Osteocyte (in vitro differentiated cells): ENCODE data around the gene SATB1. TPM values are rescaled to one million over a fixed set of nuclear protein-coding genes. Genes with fewer than 3 reads are reported as not detected.

Experiments used
- DNase-seq: peaks from one replicate; pipeline ENCODE4 v3.0.0; 2021; ENCODE audit warnings: mixed read lengths; ENCODE audit not compliant: unreplicated experiment; ENCODE audit errors: extremely low spot score
- H3K27ac Mint-ChIP-seq: one replicate; pipeline ENCODE4 v1.8.0; 2021; ENCODE audit warnings: mild to moderate bottlenecking, mixed read lengths; ENCODE audit not compliant: unreplicated experiment
- H3K27me3 Mint-ChIP-seq: one replicate; pipeline ENCODE4 v1.8.0; 2021; ENCODE audit warnings: mixed read lengths; ENCODE audit not compliant: unreplicated experiment
- H3K36me3 Mint-ChIP-seq: one replicate; pipeline ENCODE4 v1.8.0; 2021; ENCODE audit warnings: mixed read lengths; ENCODE audit not compliant: unreplicated experiment
- H3K4me1 Mint-ChIP-seq: one replicate; pipeline ENCODE4 v1.8.0; 2021; ENCODE audit warnings: mixed read lengths; ENCODE audit not compliant: unreplicated experiment
- H3K4me3 Mint-ChIP-seq: one replicate; pipeline ENCODE4 v1.8.0; 2021; ENCODE audit warnings: mild to moderate bottlenecking, moderate library complexity, mixed read lengths; ENCODE audit not compliant: unreplicated experiment
- H3K9me3 Mint-ChIP-seq: one replicate; pipeline ENCODE4 v1.8.0; 2021; ENCODE audit warnings: mixed read lengths; ENCODE audit not compliant: unreplicated experiment
- CTCF ChIP-seq: fragments of 200-600 bp; sonication (generic); IDR thresholded peaks from 2 replicates; pipeline ENCODE4 v1.5.0; 2021; ENCODE audit warnings: antibody characterized with exemption, mild to moderate bottlenecking, moderate library complexity
- total RNA-seq: library from RNA; stranded (reverse); gene quantifications from 2 replicates; pipeline ENCODE4 v1.2.1, GENCODE V29; 2021

Gene SATB1
- total RNA-seq, 1 donor from 2014 or later = 10.6 TPM

GRCh38 chr3:18443665-18444594 lies 18.8 kb upstream of the SATB1 start:
- no peaks in the 10 kb centered on the region for H3K36me3 Mint-ChIP-seq
- no peak overlapping the region for H3K27ac Mint-ChIP-seq
- no peak for TF ChIP-seq CTCF
- peak overlapping the region; percentile 76 for H3K4me3 Mint-ChIP-seq
- H3K9me3 Mint-ChIP-seq = peaks cover 3% of the 10 kb centered on the region
- H3K27me3 Mint-ChIP-seq = peaks cover 74% of the 10 kb centered on the region
- DNase-seq = no peak
- H3K4me1 Mint-ChIP-seq = peaks cover 16% of the 10 kb centered on the region

GRCh38 chr3:18442756-18443664 lies 17.9 kb upstream of the SATB1 start:
- Mint-ChIP-seq H3K9me3 (no peaks in the 10 kb centered on the region), H3K4me1 (peaks cover 16% of the 10 kb centered on the region), H3K36me3 (no peaks in the 10 kb centered on the region), H3K27ac (no peak overlapping the region), H3K4me3 (peak overlapping the region; percentile 76), H3K27me3 (peaks cover 82% of the 10 kb centered on the region)
- DNase-seq = no peak
- no peak for TF ChIP-seq CTCF

- no peak for DNase-seq
- H3K27me3 Mint-ChIP-seq = peaks cover 76% of the 10 kb centered on the region
- H3K27ac Mint-ChIP-seq = no peak overlapping the region
- peaks cover 16% of the 10 kb centered on the region for H3K4me1 Mint-ChIP-seq
- no peaks in the 10 kb centered on the region for H3K9me3 Mint-ChIP-seq
- H3K36me3 Mint-ChIP-seq = no peaks in the 10 kb centered on the region
- no peak overlapping the region for H3K4me3 Mint-ChIP-seq
- TF ChIP-seq CTCF = no peak
Measured at GRCh38 chr3:18441551-18441950, 16.4 kb upstream of the SATB1 start.

- Mint-ChIP-seq H3K36me3 (no peaks in the 10 kb centered on the region), H3K4me1 (peaks cover 12% of the 10 kb centered on the region), H3K4me3 (no peak overlapping the region), H3K9me3 (no peaks in the 10 kb centered on the region), H3K27me3 (peaks cover 75% of the 10 kb centered on the region), H3K27ac (no peak overlapping the region)
- TF ChIP-seq CTCF = no peak
- no peak for DNase-seq
Measured at GRCh38 chr3:18440066-18440722, 15.1 kb upstream of the SATB1 start.
